GM18505 (cell line): ENCODE results near the gene ZNF619.

Experiments used
- ATAC-seq: cut with Tn5 transposase; IDR thresholded peaks from one replicate; pipeline ENCODE4 v1.9.1; 2021; ENCODE audit not compliant: unreplicated experiment
- POLR2A ChIP-seq: IDR thresholded peaks from 4 replicates; pipeline ENCODE4 v1.6.1; 2011; ENCODE audit warnings: borderline replicate concordance; ENCODE audit not compliant: insufficient read depth, insufficient read length; ENCODE audit errors: extremely low read depth

The ZNF619 gene

DNA sequence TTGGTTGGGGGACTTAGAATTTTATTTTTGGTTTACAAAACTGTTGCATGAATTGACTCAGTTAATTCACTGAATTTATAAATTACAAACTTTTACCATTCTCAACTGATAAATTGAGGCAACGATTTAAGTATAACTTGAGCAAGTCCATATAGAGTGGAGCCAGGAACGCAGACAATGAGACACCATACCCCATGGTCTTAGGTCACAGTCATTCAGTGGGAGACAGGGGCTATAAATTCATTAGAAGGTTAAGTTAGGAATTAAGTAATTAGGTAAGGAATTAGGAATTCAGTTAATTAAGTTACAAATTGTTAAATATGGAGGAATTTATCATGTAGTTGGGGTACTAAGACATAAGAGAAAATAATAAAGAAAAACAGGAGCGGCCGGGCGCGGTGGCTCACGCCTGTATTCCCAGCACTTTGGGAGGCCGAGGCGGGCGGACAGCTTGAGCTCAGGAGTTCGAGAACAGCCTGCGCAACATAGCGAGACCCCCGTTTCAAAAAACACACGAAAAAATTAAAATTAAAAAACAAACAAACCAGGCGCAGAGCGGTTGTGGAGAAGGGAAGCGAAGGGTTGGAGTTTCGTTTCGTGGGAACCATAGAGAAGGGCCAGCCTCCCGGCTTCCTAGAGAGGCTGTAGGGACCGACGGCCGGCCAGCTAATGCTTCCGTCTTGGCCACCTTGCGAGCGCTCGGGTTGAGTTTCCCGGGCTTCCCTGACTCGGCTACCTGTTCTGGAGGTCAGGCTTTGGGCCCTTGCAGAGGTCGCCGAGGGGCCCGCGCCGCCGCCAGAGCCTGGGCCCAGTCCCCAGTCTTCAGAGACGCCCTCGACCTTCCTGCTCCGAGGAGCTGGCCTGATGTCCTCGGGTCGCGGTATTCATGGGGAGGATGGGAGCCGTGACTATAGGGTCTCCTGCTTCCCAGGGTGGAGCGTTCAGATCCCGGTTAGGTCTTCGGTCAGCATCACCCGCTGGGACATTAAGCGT is at the start of gene ZNF619:
ZNF619 (plus strand) TSS at position 645 of the 993 bp plus-strand sequence. CDS start 858 bp downstream, outside the sequence.
- peak; percentile 81 for TF ChIP-seq POLR2A
- ATAC-seq: peak; percentile 77

DNA sequence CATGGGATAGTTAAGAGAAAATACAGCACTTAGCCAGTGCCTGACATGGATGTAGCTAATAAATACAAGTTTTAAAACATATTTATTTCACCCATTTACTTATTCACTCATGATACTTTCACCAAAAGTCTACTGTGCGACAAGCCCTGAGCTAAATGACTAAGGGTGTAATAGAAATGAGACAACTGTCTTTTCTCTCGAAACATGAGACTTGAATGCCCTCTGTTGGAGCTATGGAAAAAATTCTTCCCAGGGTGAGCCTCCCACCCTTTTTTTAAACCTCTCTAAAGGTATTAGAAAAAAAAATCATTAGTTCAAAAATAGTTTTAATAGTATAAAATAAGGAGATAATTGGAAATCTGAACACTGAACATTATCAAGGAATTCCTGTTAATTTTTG is 44.1 kb upstream of the ZNF619 start:
- no peak for ATAC-seq
- TF ChIP-seq POLR2A: no peak

GRCh38 chr3:40437889-40438288 is 39.0 kb upstream of the ZNF619 start:
- ATAC-seq: no peak

GRCh38 chr3:40445062-40445461 is 31.9 kb upstream of the ZNF619 start:
- TF ChIP-seq POLR2A: no peak
- ATAC-seq: no peak

More at GRCh38 chr3:40437889-40438288, 39.0 kb upstream of the ZNF619 start:
- no peak for TF ChIP-seq POLR2A

GRCh38 chr3:40445880-40446279 is 31.0 kb upstream of the ZNF619 start:
- TF ChIP-seq POLR2A: no peak
- no peak for ATAC-seq

- TF ChIP-seq POLR2A: no peak
- no peak for ATAC-seq
Measured at GRCh38 chr3:40450438-40450837, 26.5 kb upstream of the ZNF619 start.

DNA sequence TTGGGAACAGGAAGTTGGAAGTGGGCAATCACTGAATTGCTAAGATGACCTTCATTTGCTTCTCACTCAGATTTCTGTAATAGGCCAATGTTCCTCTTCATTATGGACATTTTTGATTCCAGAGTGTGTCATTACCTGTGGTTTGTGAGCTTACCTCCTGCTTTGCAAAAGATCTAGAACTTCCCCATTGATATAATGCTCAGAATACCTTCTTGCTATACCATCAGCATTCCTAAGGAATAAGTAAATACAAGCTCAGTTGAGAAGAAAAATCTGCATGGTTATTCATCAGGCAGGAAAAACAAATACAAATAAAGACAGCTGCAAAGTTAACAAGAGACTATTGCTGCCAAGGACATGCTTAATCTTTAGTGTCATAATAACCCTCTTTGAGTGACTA is 25.4 kb upstream of the ZNF619 start:
- TF ChIP-seq POLR2A: no peak

GRCh38 chr3:40452057-40452456 is 24.9 kb upstream of the ZNF619 start:
- no peak for ATAC-seq
- no peak for TF ChIP-seq POLR2A

More for the DNA sequence above, 25.4 kb upstream of the ZNF619 start:
- no peak for ATAC-seq

GRCh38 chr3:40452562-40452875 is 24.4 kb upstream of the ZNF619 start:
- no peak for TF ChIP-seq POLR2A
- no peak for ATAC-seq

DNA sequence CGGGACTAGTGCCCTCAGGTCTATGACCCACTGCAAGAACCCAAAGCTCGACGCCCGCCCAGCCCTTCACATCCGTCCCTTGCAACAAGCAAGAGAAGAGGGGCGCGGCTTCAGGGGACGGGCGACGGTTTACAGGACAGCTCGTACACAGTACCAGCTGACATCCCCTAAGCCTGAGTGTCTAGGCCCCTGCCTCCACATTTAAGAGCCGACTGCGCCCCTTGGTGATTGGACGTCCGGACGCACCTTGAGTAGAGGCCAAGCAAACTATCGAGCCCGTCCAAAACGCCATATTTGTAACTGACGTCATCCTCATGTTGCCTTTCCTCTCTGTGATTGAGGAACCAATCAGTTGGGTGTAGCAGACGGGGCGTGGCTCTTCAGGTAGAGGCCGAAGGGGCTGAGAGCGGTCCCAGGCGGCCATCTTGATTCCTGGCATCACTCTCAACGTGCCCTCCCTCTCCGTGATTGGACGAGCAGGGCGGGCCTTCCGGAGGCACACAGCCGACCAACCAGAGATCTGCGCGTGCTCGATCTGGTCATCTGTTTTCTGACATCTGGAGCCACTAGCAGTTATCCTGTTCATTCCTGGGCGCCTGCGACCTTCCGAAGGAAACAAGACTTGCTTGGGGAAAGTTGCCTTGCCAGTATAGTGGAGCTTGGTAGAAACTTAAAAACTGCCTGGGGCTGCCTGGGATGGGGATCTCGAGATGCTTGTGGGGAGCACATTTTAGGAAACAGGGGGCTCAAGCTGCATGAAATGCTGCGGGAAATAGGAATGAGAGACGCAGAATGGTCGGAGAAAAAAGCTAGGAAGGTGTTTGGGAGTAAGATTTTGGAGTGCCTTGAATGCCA is 23.8 kb upstream of the ZNF619 start:
- peak; percentile 79 for TF ChIP-seq POLR2A
- peak; percentile 93 for ATAC-seq

- no peak for ATAC-seq
Measured at GRCh38 chr3:40453933-40454332, 23.0 kb upstream of the ZNF619 start.

GRCh38 chr3:40455328-40455727 is 21.6 kb upstream of the ZNF619 start:
- no peak for TF ChIP-seq POLR2A
- ATAC-seq: no peak

More at GRCh38 chr3:40453933-40454332, 23.0 kb upstream of the ZNF619 start:
- no peak for TF ChIP-seq POLR2A

DNA sequence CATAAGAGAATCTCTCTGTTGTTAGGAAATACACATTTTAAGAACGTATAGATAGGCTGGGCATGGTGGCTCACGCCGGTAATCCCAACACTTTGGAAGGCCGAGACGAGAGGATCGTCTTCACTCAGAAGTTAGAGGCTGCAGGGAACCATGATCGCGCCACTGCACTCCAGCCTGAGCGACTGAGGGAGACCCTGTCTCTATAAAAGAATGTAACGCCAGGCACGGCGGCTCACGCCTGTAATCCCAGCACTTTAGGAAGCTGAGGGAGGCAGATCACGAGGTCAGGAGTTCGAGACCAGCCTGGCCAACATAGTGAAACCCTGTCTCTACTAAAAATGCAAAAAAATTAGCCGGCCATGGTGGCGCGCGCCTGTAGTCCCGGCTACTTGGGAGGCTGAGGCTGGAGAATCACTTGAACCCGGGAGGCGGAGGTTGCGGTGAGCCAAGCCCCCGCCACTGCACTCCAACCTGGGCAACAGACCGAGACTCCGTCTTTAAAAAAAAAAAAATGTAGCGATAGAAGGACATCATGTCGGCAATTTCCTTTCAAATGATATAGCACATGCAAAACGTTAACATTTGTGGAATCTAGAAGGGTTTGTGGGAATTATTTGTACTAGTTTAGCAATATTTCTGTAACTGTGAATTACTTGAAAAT is 20.5 kb upstream of the ZNF619 start:
- no peak for ATAC-seq
- no peak for TF ChIP-seq POLR2A

- peak; percentile 98 for TF ChIP-seq POLR2A
- peak; percentile 73 for ATAC-seq
Measured at GRCh38 chr3:40456940-40457823, 19.7 kb upstream of the ZNF619 start, which contains the start of gene RPL14. TSS of gene RPL14 (plus strand) at chr3:40457339. CDS start at chr3:40457472, 133 bp downstream.
